ENCODE results near the gene JOSD1.

JOSD1 gene

DNA sequence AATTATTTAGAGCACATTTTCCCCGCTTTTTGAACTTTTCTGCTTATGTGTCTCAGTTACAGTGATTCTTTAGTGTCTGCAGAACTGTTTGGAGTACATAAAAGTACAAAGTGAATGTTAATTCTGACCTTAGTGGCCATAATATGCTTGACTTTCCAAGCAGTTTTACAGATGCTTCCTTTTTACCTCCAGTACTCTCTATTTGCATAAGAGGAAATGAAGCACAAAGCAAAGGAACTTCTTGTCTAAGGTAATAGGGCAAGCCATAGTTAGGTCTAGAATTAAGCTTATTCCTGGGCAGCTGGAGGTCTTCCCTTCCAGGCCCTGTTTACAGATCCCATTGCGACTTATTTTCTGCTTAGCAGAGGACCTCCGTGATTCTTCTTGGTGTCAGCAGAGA lies 8.6 kb upstream of the JOSD1 start:
- Histone ChIP-seq H3K9ac (ENCODE audit: low read length) (peak overlapping the region; percentile 3; the same call in 1 of the 2 replicates), H3K9me2 (replicated peaks; ENCODE audit: insufficient read depth, low read length) (no peaks in the 10 kb centered on the region), H3K27ac (ENCODE audit: low read length) (peak overlapping the region; percentile 48; the same call in 1 of the 2 replicates), H3K36me3 (replicated peaks; ENCODE audit: insufficient read depth, low read length) (peaks cover 4% of the 10 kb centered on the region; the same call in 1 of the 2 replicates), H4K20me1 (ENCODE audit: insufficient read depth, low read length) (peaks cover 50% of the 10 kb centered on the region), H3K9me3 (replicated peaks; ENCODE audit: insufficient read depth, low read length) (no peaks in the 10 kb centered on the region), H3F3A (ENCODE audit: insufficient read depth, low read length) (peaks cover 25% of the 10 kb centered on the region), H3K79me2 (ENCODE audit: low read length) (peaks cover 86% of the 10 kb centered on the region), H3K4me3 (ENCODE audit: low read length) (peak overlapping the region; percentile 6; the same call in 1 of the 2 replicates), H3K4me1 (ENCODE audit: low read length) (peaks cover 31% of the 10 kb centered on the region), H3K27me3 (replicated peaks; ENCODE audit: insufficient read depth, low read length) (no peaks in the 10 kb centered on the region), H3K4me2 (ENCODE audit: low read depth, low read length) (peak overlapping the region; percentile 71), H2AFZ (ENCODE audit: low read length) (no peak overlapping the region)
- TF ChIP-seq, protein P1, sequence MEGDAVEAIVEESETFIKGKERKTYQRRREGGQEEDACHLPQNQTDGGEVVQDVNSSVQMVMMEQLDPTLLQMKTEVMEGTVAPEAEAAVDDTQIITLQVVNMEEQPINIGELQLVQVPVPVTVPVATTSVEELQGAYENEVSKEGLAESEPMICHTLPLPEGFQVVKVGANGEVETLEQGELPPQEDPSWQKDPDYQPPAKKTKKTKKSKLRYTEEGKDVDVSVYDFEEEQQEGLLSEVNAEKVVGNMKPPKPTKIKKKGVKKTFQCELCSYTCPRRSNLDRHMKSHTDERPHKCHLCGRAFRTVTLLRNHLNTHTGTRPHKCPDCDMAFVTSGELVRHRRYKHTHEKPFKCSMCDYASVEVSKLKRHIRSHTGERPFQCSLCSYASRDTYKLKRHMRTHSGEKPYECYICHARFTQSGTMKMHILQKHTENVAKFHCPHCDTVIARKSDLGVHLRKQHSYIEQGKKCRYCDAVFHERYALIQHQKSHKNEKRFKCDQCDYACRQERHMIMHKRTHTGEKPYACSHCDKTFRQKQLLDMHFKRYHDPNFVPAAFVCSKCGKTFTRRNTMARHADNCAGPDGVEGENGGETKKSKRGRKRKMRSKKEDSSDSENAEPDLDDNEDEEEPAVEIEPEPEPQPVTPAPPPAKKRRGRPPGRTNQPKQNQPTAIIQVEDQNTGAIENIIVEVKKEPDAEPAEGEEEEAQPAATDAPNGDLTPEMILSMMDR (IDR thresholded peaks at IDR 0.05; ENCODE audit: low read length), result no peak
- no peak for TF ChIP-seq EZH2 (optimal IDR thresholded peaks at IDR 0.05; ENCODE audit: low read depth, low read length)
- TF ChIP-seq EZH2phosphoT487 (IDR thresholded peaks at IDR 0.05; ENCODE audit: low read length), result no peak
- DNase-seq, result peak; percentile 63

DNA sequence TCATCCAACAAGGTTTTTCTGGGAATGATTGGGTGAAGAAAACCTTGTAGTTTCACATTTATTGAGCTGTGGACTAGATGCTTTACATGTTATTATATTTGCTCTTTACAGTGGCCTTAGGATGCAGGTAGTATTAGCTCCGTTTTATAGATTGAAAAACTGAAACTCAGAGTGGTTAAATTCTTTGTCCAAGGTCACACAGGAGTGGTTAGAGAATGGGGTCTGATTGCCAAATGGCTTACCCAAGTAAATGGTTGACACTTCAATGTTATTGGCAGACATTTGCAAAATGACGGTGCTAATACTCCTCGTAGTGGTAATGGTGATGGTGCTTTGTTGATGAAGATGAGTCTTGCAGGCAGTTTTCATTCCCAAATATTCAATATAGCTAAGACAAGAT lies 7.2 kb upstream of the JOSD1 start:
- Histone ChIP-seq H3K4me3 (ENCODE audit: low read length) (peak overlapping the region; percentile 80), H3K27ac (ENCODE audit: low read length) (peak overlapping the region; percentile 48; the same call in 1 of the 2 replicates), H3K9me2 (replicated peaks; ENCODE audit: insufficient read depth, low read length) (no peaks in the 10 kb centered on the region), H3K9ac (ENCODE audit: low read length) (no peak overlapping the region), H3K27me3 (replicated peaks; ENCODE audit: insufficient read depth, low read length) (no peaks in the 10 kb centered on the region), H3K4me1 (ENCODE audit: low read length) (peaks cover 34% of the 10 kb centered on the region), H4K20me1 (ENCODE audit: insufficient read depth, low read length) (peaks cover 40% of the 10 kb centered on the region), H3K79me2 (ENCODE audit: low read length) (peaks cover 72% of the 10 kb centered on the region), H2AFZ (ENCODE audit: low read length) (no peak overlapping the region), H3K4me2 (ENCODE audit: low read depth, low read length) (peak overlapping the region; percentile 71), H3K36me3 (replicated peaks; ENCODE audit: insufficient read depth, low read length) (peaks cover 4% of the 10 kb centered on the region; the same call in 1 of the 2 replicates), H3F3A (ENCODE audit: insufficient read depth, low read length) (peaks cover 30% of the 10 kb centered on the region), H3K9me3 (replicated peaks; ENCODE audit: insufficient read depth, low read length) (no peaks in the 10 kb centered on the region)
- TF ChIP-seq EZH2phosphoT487 (IDR thresholded peaks at IDR 0.05; ENCODE audit: low read length), result no peak
- TF ChIP-seq, protein P1 (IDR thresholded peaks at IDR 0.05; ENCODE audit: low read length), result no peak
- no peak for TF ChIP-seq EZH2 (optimal IDR thresholded peaks at IDR 0.05; ENCODE audit: low read depth, low read length)
- no peak for DNase-seq

DNA sequence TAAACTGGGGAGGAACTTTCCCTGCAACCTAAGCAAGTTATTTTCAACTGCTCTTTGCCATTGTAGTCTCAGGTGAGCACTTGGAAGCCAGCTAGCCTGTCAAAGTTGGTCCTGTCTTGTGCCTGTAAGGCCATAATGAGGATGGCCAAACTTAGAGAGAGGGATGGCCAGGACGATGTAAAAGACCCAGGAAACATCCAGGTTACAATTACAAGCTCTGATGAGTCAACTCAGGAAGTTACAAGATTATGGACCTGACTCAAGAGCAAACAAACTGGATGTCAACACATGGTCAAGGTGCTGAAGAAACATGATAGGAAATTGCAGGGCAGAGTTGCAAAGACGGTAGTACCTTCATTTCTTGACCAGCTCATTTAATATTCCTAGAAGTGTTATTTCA lies 6.6 kb upstream of the JOSD1 start:
- H3K4me3 ChIP-seq (ENCODE audit: low read length), result peak overlapping the region; percentile 80
- TF ChIP-seq EZH2phosphoT487 (IDR thresholded peaks at IDR 0.05; ENCODE audit: low read length) (no peak), EZH2 (optimal IDR thresholded peaks at IDR 0.05; ENCODE audit: low read depth, low read length) (no peak)
- TF ChIP-seq, protein P1 (IDR thresholded peaks at IDR 0.05; ENCODE audit: low read length), result no peak
- H3K4me1 ChIP-seq (ENCODE audit: low read length), result peaks cover 34% of the 10 kb centered on the region
- H2AFZ ChIP-seq (ENCODE audit: low read length), result no peak overlapping the region
- H3K27ac ChIP-seq (ENCODE audit: low read length), result peak overlapping the region; percentile 95; the same call in 1 of the 2 replicates
- peaks cover 66% of the 10 kb centered on the region for H3K79me2 ChIP-seq (ENCODE audit: low read length)
- H3K36me3 ChIP-seq (replicated peaks; ENCODE audit: insufficient read depth, low read length), result peaks cover 4% of the 10 kb centered on the region; the same call in 1 of the 2 replicates
- no peaks in the 10 kb centered on the region for H3K27me3 ChIP-seq (replicated peaks; ENCODE audit: insufficient read depth, low read length)
- peaks cover 30% of the 10 kb centered on the region for H3F3A ChIP-seq (ENCODE audit: insufficient read depth, low read length)
- no peaks in the 10 kb centered on the region for H3K9me2 ChIP-seq (replicated peaks; ENCODE audit: insufficient read depth, low read length)
- H3K9ac ChIP-seq (ENCODE audit: low read length), result peak overlapping the region; percentile 92; the same call in 1 of the 2 replicates
- DNase-seq, result no peak
- no peaks in the 10 kb centered on the region for H3K9me3 ChIP-seq (replicated peaks; ENCODE audit: insufficient read depth, low read length)
- H3K4me2 ChIP-seq (ENCODE audit: low read depth, low read length), result peak overlapping the region; percentile 71
- peaks cover 34% of the 10 kb centered on the region for H4K20me1 ChIP-seq (ENCODE audit: insufficient read depth, low read length)

Data from MM.1S (cell line).